HG03097 (cell line): ENCODE results near the gene FUNDC2.

Experiments used
- ATAC-seq: cut with Tn5 transposase; IDR thresholded peaks from one replicate; pipeline ENCODE4 v1.9.1; 2021; ENCODE audit not compliant: unreplicated experiment, low FRiP score

Gene FUNDC2

GRCh38 chrX:155065035-155065734 lies 38.5 kb downstream of the FUNDC2 start:
- ATAC-seq = no peak

DNA sequence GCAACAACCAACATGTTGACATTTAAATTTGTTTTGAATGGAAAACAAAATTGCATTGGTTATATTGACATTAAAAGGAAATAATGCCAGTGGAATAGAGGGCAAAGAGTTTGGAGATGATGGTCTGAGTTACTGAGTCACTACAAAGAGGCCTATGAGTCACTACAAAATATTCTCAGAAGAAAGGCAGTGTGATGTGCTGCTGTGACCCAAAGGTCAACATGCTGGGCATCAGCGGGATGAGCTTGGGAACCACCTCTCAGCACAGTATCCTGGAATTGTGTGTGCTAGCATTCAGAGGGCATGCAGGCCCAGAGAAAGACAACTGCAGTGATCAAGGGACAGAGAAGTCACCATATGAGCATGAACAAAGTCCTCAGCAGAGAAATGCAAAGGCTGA lies 41.5 kb downstream of the FUNDC2 start:
- no peak for ATAC-seq

- ATAC-seq = no peak
Observed at GRCh38 chrX:155069414-155069813, 42.8 kb downstream of the FUNDC2 start.

GRCh38 chrX:155070038-155070437 lies 43.4 kb downstream of the FUNDC2 start:
- no peak for ATAC-seq

DNA sequence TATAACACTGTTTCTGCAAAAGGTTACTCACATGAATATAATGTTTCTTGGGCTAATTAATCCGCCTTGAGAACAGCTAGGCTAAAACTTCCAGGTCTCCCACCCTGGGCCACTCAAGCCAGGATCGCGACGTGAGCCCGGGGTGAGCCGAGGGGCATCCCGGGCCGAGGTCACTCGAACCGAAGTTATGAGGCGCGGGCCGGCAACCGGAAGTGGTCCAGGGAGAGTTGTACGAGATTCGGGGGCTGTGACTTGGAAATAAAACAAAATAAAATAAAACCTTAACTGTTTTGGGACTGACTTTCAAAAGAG lies 44.0 kb downstream of the FUNDC2 start:
- ATAC-seq = peak; percentile 9

- ATAC-seq = peak; percentile 74
Observed at GRCh38 chrX:155070975-155071693, 44.5 kb downstream of the FUNDC2 start, which contains the start of the genes BRCC3, CMC4 and MTCP1. Gene BRCC3 (plus strand): TSS chrX:155071508. CDS start chrX:155071528, 20 bp downstream. Gene CMC4 (minus strand): TSS chrX:155071136. CDS start chrX:155064023, 7,113 bp downstream. Gene MTCP1 (minus strand): TSS chrX:155071136. CDS start chrX:155066010, 5,126 bp downstream.

DNA sequence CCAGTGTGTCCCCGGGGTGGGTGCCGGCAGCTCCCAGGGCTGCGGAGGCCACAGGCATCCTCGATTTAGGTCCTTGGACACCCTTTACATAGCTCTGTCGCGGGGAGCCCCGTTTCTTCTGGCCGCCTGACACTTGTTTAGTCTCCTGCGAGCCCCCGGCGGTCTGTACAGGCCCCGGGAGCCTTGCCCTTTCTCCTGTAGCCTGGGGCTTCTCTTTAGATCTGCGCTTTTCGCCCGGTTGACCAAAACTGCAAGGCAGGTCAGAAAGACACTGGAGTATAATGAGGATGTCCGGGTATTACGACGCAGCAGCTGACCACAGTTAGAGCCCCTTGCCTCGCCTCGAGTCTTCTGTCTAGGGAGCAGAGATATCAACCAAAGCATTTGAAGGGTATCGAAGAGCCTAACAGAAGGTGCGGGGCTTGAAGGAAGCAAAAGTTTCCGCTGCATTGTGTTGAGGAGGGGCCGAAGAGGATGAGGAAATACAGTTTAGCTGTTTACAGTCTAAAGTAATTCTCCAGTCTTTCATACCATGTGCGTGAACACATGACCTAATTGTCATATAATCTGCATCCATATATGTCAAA lies 45.1 kb downstream of the FUNDC2 start:
- ATAC-seq = peak; percentile 14

GRCh38 chrX:155086202-155086840 lies 59.7 kb downstream of the FUNDC2 start:
- no peak for ATAC-seq

- no peak for ATAC-seq
Observed at GRCh38 chrX:155086961-155087735, 60.5 kb downstream of the FUNDC2 start.

DNA sequence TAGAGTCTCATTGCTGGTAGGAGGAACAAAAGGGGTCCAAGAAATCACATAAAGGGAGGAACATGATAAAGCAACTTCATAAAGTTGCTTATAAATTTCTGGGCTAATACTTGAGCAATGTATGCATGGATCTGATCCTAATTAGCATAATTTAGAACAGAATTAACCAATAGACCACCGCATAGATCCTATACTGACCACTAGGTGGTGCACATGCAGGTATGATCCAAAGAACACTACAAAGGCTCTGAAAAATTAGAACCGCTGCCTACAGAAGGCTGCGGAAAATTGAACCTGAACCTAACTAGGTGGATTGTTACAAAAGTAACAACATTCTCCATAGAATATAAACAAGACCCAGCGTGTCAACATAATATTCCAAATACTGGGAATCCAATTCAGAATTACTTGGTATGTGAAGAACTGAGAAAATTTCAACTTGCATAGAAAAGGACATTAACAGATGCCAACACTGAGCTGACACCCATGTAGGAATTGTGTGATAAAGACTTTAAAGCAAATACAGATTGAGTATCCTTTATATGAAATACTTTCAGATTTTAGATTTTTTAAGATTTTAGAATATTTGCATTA lies 67.9 kb downstream of the FUNDC2 start:
- no peak for ATAC-seq

DNA sequence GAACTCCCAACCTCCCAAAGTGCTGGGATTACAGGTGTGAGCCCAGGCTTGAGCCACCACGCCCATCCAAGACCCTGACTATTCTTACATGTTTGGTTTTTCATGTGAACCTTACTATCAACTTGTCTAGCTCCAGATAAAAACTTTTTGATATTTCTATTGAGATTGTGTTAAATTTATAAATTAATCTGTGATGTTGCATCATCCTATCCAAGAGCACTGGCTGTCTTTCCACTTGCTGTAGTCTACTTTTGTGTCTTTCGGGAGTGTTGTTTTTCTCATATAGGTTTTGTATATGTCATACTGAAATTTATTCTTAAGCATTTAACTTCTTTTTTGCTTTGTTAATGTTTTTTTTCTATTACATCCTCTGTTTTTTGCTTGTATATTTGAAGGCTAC lies 79.3 kb downstream of the FUNDC2 start:
- ATAC-seq = no peak

DNA sequence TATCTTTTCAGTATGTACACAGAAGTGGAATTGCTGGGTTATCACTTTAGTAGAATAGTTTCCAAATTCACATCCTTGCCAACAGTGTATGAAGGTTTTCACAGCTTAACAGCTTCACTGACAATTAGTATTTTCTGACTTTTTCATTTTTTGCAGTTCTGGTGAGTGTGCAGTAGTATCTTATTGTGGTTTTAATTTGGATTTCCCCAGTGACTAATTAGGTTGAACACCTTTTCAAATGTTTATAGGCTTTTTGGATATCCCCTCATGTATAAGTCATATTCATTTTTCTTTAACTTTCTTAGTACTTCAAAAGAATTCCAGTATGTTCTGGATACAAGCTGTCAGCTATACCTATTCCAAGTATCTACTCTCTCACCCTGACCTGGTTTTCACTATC lies 81.8 kb downstream of the FUNDC2 start:
- no peak for ATAC-seq
